ENCODE measurements around the gene ZSWIM1.

GRCh38 chr20:45921337-45922189 is 40.5 kb downstream of the ZSWIM1 start:
- TF ChIP-seq SUZ12 (IDR thresholded peaks at IDR 0.05) (no peak), L3MBTL2 (conservative IDR thresholded peaks at IDR 0.05) (no peak), ARNT (IDR thresholded peaks at IDR 0.05) (no peak), SP1 (IDR thresholded peaks at IDR 0.05) (no peak), ELF4 (IDR thresholded peaks at IDR 0.05) (no peak), BHLHE40 (IDR thresholded peaks at IDR 0.05; ENCODE audit: borderline replicate concordance) (no peak)
- TF ChIP-seq, protein P1, sequence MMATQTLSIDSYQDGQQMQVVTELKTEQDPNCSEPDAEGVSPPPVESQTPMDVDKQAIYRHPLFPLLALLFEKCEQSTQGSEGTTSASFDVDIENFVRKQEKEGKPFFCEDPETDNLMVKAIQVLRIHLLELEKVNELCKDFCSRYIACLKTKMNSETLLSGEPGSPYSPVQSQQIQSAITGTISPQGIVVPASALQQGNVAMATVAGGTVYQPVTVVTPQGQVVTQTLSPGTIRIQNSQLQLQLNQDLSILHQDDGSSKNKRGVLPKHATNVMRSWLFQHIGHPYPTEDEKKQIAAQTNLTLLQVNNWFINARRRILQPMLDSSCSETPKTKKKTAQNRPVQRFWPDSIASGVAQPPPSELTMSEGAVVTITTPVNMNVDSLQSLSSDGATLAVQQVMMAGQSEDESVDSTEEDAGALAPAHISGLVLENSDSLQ (IDR thresholded peaks at IDR 0.05): peak; percentile 23; the same call in 1 of the 2 replicates
